VCaP (cell line): ENCODE measurements around the gene BAG5.

Experiments
- H3K27ac ChIP-seq: fragments of 450-650 bp; 2 replicates; pipeline ENCODE4 v1.5.1; 2017
- TF ChIP-seq, protein P1 (sequence below): fragments of 450-650 bp; conservative IDR thresholded peaks from 2 replicates; pipeline ENCODE4 v1.5.1; 2017; ENCODE audit warnings: mild to moderate bottlenecking, moderate library complexity

The BAG5 gene

DNA sequence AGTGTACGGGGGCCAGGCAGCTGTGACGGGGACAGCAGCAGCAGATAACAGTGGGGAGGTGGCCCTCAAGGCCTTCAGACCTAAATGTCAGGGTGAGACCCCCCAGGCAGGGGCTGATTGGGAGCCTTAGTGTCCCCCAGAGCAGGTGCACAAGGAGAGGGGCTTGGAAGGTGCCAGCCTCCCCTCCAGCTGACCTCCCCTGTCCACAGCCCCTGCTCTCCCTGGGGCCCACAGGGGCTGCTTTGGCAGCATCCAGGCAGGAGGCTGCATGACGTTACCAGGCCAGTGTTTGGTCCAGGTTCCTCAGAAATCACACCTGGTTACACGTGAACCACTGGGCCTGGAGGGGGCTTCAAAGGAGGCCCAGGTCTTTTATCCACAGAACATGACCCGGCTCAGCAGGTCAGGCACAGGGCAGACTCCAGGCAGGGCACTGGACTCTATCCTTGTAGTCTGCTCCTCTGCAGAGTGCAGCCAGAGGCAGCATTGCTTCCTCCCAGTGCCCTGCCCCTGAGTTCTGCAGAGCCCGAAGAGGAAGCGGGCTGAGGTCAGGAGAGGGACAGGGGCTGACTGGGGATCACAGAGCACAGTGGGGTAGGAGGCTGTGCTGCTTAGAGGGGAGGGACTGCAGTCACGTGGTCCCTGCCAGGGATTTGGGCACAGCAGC, 36.1 kb downstream of the BAG5 start:
- TF ChIP-seq, protein P1, sequence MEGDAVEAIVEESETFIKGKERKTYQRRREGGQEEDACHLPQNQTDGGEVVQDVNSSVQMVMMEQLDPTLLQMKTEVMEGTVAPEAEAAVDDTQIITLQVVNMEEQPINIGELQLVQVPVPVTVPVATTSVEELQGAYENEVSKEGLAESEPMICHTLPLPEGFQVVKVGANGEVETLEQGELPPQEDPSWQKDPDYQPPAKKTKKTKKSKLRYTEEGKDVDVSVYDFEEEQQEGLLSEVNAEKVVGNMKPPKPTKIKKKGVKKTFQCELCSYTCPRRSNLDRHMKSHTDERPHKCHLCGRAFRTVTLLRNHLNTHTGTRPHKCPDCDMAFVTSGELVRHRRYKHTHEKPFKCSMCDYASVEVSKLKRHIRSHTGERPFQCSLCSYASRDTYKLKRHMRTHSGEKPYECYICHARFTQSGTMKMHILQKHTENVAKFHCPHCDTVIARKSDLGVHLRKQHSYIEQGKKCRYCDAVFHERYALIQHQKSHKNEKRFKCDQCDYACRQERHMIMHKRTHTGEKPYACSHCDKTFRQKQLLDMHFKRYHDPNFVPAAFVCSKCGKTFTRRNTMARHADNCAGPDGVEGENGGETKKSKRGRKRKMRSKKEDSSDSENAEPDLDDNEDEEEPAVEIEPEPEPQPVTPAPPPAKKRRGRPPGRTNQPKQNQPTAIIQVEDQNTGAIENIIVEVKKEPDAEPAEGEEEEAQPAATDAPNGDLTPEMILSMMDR: no peak
- peak overlapping the region; percentile 98 for H3K27ac ChIP-seq

DNA sequence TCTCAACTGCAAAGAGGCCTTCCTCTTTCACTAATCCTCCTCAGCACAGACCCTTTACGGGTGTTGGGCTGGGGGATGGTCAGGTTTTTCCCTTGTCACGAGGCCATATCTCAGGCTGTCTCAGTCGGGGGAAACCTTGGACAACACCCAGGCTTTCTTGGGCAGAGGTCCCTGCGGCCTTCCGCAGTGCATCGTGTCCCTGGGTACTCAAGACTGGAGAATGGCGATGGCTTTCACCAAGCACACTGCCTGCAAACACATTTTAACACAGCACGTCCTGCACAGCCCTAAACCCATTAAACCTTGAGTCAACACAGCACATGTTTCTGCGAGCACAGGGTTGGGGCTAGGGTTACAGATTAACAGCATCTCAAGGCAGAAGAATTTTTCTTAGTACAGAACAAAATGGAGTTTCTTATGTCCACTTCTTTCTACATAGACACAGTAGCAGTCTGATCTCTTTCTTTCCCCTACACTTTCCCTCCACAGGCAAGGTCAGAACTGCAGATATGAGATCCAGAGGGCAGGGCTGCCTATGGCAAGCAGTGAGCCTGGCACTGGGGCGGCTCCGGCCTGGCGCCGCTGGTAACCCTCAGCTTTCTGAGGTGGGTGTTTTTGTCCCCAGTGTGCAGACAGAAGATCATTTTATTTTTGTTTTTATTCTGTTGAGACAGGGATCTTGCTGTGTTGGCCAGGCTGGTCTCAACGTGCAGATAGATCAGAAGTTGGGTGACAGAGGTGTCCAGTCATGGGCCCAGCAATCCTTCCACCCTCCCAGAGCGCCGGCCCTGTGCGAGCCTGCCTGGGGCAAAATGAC, 36.8 kb downstream of the BAG5 start:
- peak overlapping the region; percentile 98 for H3K27ac ChIP-seq

DNA sequence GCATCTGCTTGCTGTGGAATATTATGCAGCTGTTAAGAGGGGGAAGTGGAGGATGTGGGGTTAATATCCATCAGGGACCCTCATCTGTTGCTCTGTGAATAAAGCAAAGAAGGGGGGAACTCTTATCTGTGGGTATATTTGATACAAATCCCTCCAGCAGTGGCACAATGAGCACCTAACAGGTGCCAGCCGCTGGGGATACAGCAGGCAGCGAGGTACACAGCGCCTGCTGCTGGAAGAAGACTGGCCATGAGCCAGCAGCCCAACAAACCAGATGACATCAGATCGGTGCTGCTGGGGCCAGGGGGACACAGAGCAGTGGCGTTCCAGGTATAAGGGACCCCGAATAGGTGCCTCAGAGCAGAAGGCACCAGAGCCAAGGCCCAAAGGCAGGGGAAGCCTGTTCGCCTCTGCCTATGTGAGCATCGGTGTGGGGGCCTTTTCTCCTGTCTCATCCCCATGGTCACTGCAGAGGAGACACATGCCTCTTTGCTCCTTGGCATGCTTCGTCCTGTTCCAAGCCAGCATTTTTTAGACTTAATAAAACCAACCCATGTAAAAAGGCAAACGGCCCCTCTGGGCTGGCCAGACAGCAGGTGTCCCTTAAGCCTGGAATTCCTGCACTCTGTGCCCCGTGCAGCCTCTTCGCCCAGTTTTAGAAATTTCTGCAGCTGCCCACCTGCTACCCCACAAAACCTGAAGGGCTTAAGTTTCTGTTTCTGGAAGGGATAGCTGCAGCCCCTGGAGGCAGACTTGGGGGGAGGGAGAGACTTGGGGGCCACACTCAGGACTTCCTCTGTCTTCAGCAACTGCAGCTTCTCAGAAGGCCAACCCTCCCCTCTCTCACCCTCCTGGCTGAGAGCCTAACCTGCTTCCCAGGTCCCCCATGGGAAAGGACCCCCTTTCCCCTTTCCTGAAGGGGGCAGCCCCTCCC, 38.2 kb downstream of the BAG5 start:
- TF ChIP-seq, protein P1: no peak
- H3K27ac ChIP-seq: peak overlapping the region; percentile 98

DNA sequence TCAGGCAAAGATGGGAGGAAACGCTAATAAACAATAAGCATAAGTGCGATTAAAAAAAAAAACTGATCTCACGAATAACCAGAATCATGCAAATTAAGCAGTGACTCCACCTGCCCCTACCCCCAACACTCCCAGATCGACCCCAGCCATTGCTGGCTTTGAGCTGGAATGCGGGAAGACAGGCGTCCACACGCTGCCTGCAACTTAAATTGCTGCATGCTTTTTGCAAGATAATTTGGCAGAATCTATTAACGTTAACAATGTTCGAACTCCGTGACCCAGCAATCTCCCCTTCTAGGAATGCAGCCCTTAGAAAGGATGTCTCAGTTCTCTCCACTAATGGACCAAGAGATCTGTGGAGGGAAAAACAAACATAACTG, 38.9 kb downstream of the BAG5 start:
- peak overlapping the region; percentile 98 for H3K27ac ChIP-seq
- TF ChIP-seq, protein P1: no peak

DNA sequence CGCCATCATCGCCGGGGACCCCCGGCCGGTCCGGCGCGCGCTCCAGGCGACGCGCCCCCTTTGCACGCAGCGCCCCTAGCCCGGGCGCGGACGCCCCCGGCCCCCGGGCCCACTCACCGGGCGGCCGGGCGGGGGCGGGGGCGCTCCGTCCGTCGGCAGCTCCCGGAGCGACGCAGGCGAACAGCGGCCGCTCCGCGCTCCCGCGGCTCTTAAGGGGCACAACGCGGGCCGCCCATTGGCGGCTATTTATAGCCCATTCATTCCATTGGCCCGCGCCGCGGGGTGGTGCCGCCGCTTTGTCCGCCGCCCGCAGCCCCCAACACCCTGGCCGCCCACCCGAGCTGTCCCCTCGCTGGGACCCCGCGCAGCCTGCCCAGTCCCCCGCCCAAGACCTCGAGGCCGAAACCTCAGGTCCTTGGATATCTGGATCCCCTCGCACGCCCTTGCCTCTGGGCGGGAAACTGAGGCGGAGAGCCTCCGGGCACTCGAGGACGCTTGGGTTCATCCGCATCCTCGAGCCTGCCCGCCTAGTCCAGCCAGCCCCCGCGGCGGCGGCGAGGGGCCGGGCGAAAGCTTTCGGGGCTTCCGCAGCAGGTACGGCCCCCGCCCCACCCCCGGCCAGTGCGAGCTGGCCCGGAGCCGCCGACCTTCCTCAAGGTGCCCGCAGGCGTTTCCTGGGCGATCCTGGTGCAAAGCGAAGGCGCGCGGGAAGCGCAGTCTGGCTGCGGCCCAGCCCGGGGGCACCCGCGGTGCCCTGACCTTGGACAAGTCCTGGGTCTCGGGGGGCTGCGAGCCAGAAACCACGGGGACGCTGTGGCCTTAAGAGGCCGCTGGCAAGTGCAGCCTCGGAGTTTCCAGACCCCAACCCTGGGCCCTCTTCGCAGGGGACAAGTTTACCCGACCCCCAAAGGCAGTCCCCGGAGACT, 39.5 kb downstream of the BAG5 start, which contains the start of gene CKB:
Gene CKB (minus strand): TSS at position 182 of the 926 bp plus-strand sequence. CDS start 337 bp downstream, outside the sequence.
- peak within 1 kb of the TSS; percentile 98 for H3K27ac ChIP-seq
- TF ChIP-seq, protein P1: no peak

DNA sequence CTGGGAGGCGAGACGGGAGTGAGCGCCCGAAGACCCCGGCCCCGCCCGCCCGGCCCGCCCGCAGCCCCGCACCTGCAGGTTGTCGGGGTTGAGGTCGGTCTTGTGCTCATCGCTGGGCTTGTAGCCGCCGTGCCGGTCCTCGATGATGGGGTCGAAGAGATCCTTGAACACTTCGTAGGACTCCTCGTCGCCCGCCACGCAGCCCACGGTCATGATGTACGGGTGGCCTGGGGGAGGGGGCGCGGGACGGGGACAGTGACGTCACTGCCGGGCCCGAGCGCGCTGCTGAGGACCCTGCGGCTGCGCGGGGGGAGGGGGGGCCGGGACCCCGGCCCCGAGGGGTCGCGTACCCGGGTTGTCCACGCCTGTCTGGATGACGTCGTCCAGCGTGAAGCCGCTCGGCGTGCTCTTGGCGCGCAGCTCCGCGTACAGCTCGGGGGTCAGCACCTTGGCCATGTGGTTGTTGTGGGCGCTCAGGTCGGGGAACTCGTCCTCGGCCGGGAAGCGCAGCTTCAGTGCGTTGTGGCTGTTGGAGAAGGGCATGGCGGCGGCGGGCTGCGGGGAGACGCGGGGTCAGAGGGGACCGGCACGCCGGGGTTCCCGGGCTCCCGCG, 40.4 kb downstream of the BAG5 start:
- H3K27ac ChIP-seq: peak overlapping the region; percentile 98
- TF ChIP-seq, protein P1: no peak

DNA sequence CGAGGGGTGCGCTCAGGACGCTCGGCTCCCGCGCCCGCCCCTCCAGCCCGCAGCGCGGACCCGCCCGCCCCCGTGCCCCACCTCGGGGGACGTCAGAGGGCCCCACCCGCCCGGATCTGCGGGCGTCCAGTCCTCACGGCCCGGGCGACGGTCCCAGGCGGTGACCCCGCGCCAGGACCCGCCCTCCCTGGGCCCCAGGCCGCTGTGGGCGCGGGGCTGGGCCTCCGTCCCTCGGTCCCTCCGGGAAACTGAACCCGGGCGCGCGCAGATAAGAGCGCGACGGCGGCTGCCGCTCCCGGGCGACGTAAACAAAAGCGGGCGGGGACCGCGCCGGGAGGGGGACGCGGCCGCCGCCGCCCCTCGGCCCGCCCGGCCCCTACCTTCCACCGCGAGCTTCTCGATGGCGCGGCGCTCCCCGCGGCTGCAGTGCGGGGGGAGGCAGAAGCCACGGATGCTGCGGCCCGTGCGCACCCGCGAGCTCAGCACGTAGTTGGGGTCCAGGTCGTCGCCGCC, 41.0 kb downstream of the BAG5 start:
- TF ChIP-seq, protein P1: peak; percentile 34; the same call in 1 of the 2 replicates
- H3K27ac ChIP-seq: peak overlapping the region; percentile 98
